Activated CD4-positive, CD25-positive, alpha-beta regulatory T cell treated with anti-CD3 and anti-CD28 coated beads, Interleukin-2, amount 50 U/mL, for 16 hours (primary cell): Measurements from ENCODE around the gene ERG.

ENCODE experiments used
- DNase-seq: peaks from one replicate; pipeline ENCODE4 v3.0.0-alpha.2; 2020; ENCODE audit warnings: low read depth, low spot score

Gene ERG

DNA sequence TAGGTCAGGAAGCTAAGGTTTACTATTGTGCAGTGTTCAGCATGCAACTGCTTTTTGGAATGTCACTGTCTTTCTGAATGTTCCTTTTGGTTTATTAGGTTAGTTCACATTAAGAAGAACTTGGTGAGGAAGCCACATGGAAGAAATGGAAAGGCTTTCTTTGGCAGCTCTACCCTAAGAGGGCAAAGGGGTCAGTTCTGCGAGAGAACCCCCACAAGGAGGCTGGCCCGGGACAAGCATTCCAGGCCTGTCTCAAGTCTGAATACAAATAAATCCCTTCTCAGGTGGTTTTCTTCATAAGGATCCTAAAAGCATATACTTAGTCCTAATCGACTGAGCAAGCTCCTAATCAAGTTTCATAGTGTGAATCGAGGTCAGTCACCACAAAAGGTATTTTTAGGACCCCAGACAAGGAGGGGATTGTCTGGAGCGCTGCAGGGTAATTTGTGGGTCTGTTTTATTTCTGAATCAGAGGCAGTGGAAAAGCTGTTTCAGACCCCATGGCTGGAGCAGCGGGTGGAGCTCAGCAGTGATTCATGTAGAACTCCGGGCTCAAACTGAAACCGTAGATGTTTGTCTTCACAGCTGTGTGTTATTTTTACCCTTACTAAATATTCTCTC lies 63.3 kb downstream of the ERG start:
- no peak for DNase-seq

- no peak for DNase-seq
Observed at GRCh38 chr21:38433471-38433870, 64.8 kb downstream of the ERG start.

- DNase-seq, result no peak
Observed at GRCh38 chr21:38430401-38430984, 67.8 kb downstream of the ERG start.

DNA sequence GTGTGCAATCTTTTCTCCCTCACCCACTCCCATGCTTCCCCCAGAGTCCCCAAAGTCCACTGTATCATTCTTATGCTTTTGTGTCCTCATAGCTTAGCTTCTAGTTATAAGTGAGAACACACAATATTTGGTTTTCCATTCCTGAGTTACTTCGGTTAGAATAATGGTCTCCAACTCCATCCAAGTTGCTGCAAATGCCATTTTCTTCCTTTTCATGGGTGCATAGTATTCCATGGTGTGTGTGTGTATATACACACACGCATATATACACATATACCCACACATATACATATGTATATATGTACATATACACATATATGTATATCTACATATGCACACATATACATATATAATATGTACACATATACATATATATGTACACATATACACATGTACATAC lies 69.3 kb downstream of the ERG start:
- DNase-seq, result no peak

DNA sequence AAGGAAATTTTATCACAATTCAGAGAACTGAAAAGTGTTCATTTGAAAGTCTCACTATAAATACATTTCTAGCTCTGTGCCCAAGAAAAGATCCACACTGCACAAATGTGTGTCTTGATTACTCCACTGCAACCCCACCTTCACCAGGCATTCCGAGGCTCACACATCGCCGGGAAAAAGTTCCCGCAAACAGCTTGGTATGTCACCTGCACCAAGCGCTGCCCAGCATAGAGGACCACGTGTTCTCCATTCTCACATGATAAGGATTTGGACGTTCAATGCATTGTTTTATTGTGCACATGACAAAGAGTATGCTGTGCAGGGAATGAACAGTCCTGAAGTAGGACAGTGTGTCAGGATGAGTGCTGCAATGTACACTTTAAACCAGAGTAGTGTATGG lies 70.1 kb downstream of the ERG start:
- DNase-seq, result no peak

DNA sequence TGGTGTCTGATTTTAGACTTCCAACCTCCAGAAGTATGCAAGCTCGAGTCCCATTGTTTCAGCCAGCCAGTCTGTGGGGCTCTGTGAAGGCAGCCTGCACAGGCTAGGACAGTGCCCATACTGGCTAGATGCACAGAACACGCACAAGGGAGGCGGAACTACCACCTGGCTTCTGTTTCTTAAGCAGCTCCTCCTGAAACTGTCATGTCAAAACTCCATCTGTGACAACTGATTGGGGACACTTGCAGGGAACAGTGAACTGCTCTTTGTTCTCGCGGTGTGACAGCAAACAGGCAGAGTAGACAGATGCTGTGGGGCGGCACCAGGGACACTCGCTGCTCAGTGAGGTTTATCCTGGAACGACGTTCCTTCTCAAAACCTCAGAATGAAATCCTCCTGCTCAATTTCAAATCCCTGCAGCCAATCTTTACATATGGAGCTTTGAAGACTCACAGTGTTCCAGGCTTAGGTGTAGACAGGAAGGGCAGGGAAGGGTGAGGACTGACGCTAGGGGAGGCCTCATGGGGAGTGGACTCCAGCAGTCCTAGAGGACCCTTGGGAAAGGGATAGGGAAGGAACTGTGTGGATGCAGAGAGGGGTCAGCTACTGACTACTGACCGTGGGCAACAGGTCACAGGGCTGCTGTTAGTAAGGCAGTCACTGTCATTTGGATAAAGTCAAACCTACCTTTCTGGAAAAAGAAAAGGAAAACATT lies 73.8 kb downstream of the ERG start:
- no peak for DNase-seq

DNA sequence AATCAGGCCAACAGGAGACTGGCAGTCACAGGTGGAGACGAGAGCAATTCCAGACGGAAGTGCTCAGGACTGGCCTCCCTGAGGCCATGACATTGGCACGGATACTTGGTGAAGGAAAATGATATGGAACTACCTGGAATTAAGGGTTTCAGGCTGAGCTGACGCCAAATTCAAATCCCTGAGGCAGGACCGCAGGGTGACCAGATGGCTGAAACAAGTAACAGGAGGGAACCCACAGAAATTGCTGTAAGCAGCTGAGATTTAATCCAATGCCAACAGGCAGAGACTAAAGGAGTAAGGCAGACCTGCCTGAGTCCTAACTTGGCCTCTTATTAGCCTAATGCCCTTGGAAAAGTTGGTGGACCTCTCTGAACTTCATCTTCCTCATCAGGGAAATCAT lies 76.2 kb downstream of the ERG start:
- DNase-seq, result no peak

- DNase-seq, result no peak
Observed at GRCh38 chr21:38420140-38420539, 78.1 kb downstream of the ERG start.

GRCh38 chr21:38417726-38418125 lies 80.6 kb downstream of the ERG start:
- no peak for DNase-seq

DNA sequence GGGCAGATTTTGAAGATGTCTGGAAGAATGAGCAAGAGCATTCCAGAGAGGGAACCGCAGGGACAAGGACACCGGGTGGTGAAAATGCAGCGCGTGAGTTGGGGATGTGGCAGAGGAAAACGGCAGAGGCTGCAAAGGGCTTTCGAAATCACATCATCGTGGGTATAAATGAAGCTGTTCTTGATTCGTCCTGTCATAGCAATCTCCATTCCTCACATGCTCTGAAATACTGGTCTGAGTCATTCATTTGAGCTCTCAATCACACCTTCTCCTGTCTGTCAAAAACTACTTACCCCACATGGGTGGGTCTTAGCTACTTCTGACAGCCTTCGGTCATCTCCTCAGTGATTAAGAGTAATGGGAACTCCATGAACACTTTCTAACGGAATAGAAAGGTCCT lies 81.5 kb downstream of the ERG start:
- DNase-seq, result no peak

DNA sequence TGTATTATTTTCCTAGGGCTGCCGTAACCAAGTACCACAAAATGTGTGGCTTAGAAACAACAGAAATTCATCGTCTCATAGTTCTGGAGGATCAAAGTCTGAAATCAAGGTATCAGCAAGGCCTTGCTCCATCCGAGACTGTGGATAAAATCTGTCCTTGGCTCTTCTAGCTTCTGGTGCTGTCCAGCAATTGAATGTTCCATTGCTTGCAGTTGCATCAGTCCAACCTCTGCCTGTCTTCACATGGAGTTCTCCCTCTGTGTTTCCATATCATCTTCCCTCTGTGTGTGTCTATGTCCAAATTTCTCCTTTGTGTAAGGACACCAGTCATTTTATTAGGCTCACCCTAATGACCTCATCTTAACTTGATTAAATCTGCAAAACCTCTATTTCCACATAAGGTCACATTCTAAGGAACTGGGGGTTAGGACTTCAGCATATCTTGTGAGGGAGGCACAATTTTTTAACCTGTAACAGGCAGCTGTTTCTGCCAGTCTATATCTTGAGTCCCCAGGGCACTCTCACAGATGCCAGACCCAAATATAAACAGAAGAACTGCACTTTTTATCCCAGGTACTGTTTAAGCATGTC lies 84.2 kb downstream of the ERG start:
- DNase-seq, result no peak

DNA sequence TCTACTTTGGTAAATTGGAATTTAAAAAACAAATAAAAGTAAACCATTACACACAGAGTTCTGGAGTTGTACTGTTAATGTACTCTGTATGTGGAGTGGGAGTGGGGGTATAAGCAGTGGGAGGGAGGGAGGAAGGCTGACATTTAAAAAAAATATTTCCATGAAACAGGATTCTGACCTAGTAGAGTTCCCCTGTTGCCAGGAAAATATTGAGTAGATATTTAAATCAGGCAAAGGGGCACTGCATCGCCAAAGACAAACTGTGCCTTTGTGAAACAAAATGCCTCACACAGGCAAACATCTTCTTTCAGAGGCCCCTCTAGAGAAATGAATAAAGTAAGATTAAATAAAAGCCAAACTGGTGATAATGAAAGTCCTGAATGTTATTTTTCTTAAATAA lies 87.8 kb downstream of the ERG start:
- DNase-seq, result no peak

DNA sequence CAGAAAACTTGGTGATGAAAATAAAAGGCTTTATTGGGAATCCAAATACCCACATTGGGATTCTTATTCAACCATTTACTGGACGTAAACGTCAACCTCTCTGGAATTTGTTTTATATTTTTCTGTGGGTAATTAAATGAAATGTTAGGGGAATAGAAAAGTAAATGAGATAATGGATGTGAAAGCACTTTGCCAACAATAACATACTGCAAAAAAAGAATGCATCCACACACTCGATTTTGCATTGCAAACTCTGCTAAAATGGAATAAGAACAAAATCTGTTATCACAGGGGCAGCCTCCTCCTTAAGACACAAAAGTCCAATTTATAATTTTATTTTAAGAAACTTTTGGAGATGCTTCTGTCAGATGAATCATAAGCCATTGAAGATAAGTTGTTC lies 88.4 kb downstream of the ERG start:
- no peak for DNase-seq

- no peak for DNase-seq
Observed at GRCh38 chr21:38404177-38404576, 94.1 kb downstream of the ERG start.

GRCh38 chr21:38402795-38403194 lies 95.5 kb downstream of the ERG start:
- no peak for DNase-seq

DNA sequence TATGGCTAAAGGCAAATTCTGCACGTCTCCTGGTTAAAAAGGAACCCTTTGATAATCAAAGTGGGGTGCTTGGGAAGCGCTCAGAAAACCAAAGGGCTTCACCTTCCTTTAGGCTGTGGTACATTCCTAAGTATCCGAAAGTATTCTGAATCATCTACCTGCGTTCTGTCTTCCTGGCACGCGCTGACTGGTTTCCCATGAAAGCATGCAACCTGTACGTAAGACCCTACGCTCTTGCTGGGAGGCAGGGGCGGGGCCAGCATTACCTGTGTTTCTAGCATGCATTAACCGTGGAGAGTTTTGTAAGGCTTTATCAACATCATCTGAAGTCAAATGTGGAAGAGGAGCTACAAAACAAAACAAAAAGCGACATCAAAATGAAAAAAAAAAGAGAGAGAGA lies 96.0 kb downstream of the ERG start:
- DNase-seq, result no peak

DNA sequence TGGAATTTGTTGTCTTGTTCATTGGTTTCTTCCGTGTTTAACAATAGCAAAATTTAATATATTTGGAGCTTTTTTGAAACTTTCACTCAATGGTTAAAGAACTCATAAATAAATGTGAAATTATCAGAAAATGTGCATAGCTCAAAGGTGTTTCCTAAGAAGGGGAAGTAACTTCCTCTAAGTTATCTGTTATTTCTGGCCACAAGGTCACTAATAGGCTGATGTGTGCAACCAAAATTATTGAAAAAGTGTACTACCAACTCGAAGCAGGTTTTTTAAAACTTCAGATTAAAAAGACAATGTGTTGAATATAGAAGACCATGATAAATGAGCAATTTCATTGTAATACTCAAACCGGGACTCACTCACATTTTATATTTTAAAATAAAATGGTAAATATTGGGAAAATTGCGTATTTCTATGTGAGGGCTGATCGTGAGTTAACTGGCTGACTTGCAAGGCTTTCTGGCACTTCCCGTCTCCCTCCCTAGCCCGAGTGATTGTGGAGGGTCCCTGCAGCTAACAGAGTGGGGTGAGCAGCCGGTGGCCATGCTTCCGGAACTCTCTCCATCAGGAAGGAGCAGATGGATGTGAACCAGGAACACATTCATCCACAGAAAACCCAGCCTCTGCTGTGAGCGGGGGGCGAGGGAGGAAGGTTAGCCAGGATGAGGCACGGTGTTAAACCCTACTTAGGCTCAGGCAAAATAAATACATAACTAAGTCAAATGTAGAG lies 96.9 kb downstream of the ERG start:
- no peak for DNase-seq

- DNase-seq, result no peak
Observed at GRCh38 chr21:38400195-38400919, 97.9 kb downstream of the ERG start.

DNA sequence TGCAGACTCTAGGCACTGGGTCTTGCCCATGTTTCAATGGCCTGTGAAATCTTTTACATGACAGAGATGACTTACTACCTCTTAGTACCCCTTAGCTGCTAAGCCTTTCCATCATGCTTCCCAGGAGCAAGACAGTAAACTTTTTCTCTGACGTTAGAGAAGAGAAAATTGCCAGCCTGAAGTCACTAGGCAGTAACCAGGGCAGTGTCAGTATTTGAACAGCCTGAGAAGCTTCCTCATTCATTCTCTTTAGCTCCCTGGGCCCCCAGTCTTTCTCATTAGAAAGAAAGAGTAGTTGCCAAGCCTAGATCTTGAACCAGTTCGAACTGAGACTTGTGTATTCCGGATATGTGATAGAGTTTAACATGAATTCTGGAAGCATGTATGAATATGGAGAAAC lies 99.2 kb downstream of the ERG start:
- DNase-seq, result no peak

GRCh38 chr21:38396325-38396724 lies 102.0 kb downstream of the ERG start:
- no peak for DNase-seq

DNA sequence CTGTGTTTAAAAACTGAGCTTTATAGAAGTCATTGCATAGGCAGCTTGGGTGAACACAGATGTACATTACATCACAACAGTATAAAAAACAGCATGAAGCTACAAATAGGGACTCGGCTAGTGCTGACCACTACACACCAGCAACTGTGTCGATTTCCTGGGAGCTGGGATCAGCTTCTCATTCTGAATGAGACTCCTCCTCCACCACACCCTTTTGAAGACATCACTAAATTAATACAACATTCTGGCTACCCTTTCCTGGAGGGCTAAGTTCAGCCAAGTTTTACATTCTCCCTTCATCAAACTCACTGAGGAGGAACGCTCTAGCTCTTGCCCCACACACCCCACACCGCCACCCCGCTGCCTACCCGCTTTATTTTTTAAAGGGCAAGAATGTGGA lies 102.7 kb downstream of the ERG start:
- no peak for DNase-seq

DNA sequence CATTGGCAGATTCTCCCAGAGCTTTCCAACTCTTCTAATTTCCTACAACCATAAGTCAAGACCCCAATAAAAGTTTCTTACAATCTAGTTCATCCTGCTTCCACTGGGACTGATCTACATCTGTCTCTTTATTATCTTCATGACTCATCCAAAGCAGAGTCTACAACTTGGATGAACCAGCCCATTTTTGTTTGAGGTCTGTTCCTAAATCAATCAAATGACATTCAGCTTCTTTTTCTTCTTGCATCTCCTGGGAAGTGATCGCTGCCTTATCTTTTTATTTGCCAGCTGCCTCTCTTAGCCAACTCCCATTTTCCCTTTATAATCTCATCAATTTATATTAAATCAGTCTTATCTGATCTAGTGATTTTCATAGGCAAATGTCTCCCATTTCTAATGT lies 105.6 kb downstream of the ERG start:
- DNase-seq, result no peak
